ENCODE measurements around the gene CPNE8. TPM values are rescaled to one million over a fixed set of nuclear protein-coding genes. Genes with fewer than 3 reads are reported as not detected.
A peak's percentile ranks its signal among the peaks of the same experiment; 100 is the strongest.

CPNE8 gene
- total and polyA plus RNA-seq, 10 of the 15 experiments (the other 5 are each of a cell fraction or from before 2014, with no cell fraction given): 11.3 to 38.4 (median 18.9) TPM

GRCh38 chr12:38904537-38905479 is 583 bp downstream of the CPNE8 start:
- no peaks in the 10 kb centered on the region for H4K20me1 ChIP-seq (ENCODE audit: control insufficient read depth, insufficient read depth)
- RAD21 ChIA-PET (ENCODE audit: unreplicated experiment): interaction anchor here (0.7 to 13.3 kb wide), 20 partner anchors 10 to 554 kb away, joined by 3 to 170 read pairs (median 6); no protein-coding TSS in a partner anchor
- H3K9ac ChIP-seq (ENCODE audit: control insufficient read depth, insufficient read depth, low read length): peak overlapping the region; percentile 93
- H3K36me3 ChIP-seq (ENCODE audit: control insufficient read depth in 2 of 2, insufficient read depth in 2 of 2, low read length in 1 of 2): no peaks in the 10 kb centered on the region
- H2AFZ ChIP-seq (ENCODE audit: control insufficient read depth, low read depth, low read length): peak overlapping the region; percentile 94
- FAIRE-seq (peak; percentile 83), ATAC-seq (peak; percentile 73), DNase-seq (ENCODE audit: low read depth, low spot score) (peak; percentile 65)
- CTCF ChIA-PET: interaction anchor here (0.6 to 8.2 kb wide), 15 partner anchors 9 to 239 kb away, joined by 3 to 68 read pairs (median 9); no protein-coding TSS in a partner anchor
- SMC1A ChIA-PET (ENCODE audit: uncharacterized antibody, unreplicated experiment): interaction anchor here (0.7 to 6.7 kb wide), 25 partner anchors 8 to 577 kb away, joined by 3 to 66 read pairs (median 5); no protein-coding TSS in a partner anchor
- peak overlapping the region; percentile 92 for H3K4me2 ChIP-seq (ENCODE audit: control insufficient read depth, insufficient read depth)
- POLR2A ChIA-PET: interaction anchor here (0.6 to 5.0 kb wide), 15 partner anchors 9 to 554 kb away, joined by 3 to 36 read pairs (median 4); no protein-coding TSS in a partner anchor
- intact Hi-C loops (cut with micrococcal nuclease; ENCODE audit: unreplicated experiment): loop anchor here (2.0 to 10.0 kb wide), 7 partner anchors 26 to 710 kb away; partner anchors contain the start of gene ABCD2
- peak overlapping the region; percentile 82 for H3K4me3 ChIP-seq
- no peaks in the 10 kb centered on the region for H3K9me3 ChIP-seq (replicated peaks; ENCODE audit: control insufficient read depth, insufficient read depth, low read length)
- in situ Hi-C loops (cut with MboI): loop anchor here (5.0 to 25.0 kb wide), 3 partner anchors 218 to 770 kb away; no protein-coding TSS in a partner anchor
- H3K4me1 ChIP-seq (ENCODE audit: control insufficient read depth, insufficient read depth, low read length): no peaks in the 10 kb centered on the region; the same call in none of the 2 replicates
- H3K27me3 ChIP-seq (replicated peaks in 1 of 2; ENCODE audit: control insufficient read depth in 2 of 2, insufficient read depth in 2 of 2, low read length in 1 of 2): no peaks in the 10 kb centered on the region
- 5% methylated on average over 48 of the region's 49 CpGs for WGBS (ENCODE audit: insufficient coverage, insufficient replicate concordance, low lambda C conversion rate, missing lambda C conversion rate)
- no TSS peak for BruUV-seq (replicated peaks)
- H3K79me2 ChIP-seq (ENCODE audit: control insufficient read depth, insufficient read depth, low read length): peaks cover 54% of the 10 kb centered on the region
- peak overlapping the region; percentile 95 for H3K27ac ChIP-seq (ENCODE audit: control insufficient read depth, insufficient read depth)
- TF ChIP-seq CTCF (IDR thresholded peaks at IDR 0.05 in 2 of 3, conservative IDR thresholded peaks at IDR 0.05 in 1 of 3; ENCODE audit: control insufficient read depth in 2 of 3, extremely low read depth in 1 of 3, insufficient read depth in 1 of 3, low read depth in 3 of 3, low read length in 3 of 3): no peak
- 0 out of 2 replicates have a peak, but pooled peaks have one; percentile 3 for TF ChIP-seq RAD21 (IDR thresholded peaks at IDR 0.05; ENCODE audit: insufficient read depth, low read depth, low read length)
- peak; percentile 93 to 94 for TF ChIP-seq BHLHE40 (IDR thresholded peaks at IDR 0.05; ENCODE audit: borderline replicate concordance in 1 of 2, low read depth in 2 of 2, low read length in 1 of 2)
- peak; percentile 63 to 81; a peak in 3 of 4 replicates for TF ChIP-seq IKZF2 (IDR thresholded peaks at IDR 0.05)
- TF ChIP-seq SRF (IDR thresholded peaks at IDR 0.05; ENCODE audit: low read depth in 2 of 2, low read length in 2 of 2): 0 out of 4 replicates have a peak, but pooled peaks of 1 of the 2 experiments have one; percentile 33
- peak; percentile 35; the same call in 1 of the 2 replicates for TF ChIP-seq POLR2AphosphoS5 (IDR thresholded peaks at IDR 0.05; ENCODE audit: low read length)
- TF ChIP-seq ETV6 (conservative IDR thresholded peaks at IDR 0.05 in 1 of 2, IDR thresholded peaks at IDR 0.05 in 1 of 2; ENCODE audit: borderline replicate concordance in 1 of 2, low read depth in 1 of 2): peak in 1 of 2 experiments; percentile 95; a peak in 2 of 4 replicates
- TF ChIP-seq GABPA (IDR thresholded peaks at IDR 0.05; ENCODE audit: low read depth): peak; percentile 76
- TF ChIP-seq TAF1 (IDR thresholded peaks at IDR 0.05; ENCODE audit: borderline replicate concordance, low read depth, low read length): peak; percentile 27; the same call in 1 of the 2 replicates
- TF ChIP-seq RAD51 (IDR thresholded peaks at IDR 0.05): peak; percentile 73
- TF ChIP-seq RFX5 (IDR thresholded peaks at IDR 0.05; ENCODE audit: low read depth, low read length): peak; percentile 71; the same call in 1 of the 2 replicates
- 0 out of 2 replicates have a peak, but pooled peaks have one; percentile 36 for TF ChIP-seq ELK1 (IDR thresholded peaks at IDR 0.05; ENCODE audit: low read depth, low read length)
- peak in 1 of 2 experiments; percentile 65; a peak in 2 of 3 replicates for TF ChIP-seq EGR1 (IDR thresholded peaks at IDR 0.05; ENCODE audit: borderline replicate concordance in 1 of 2, low read depth in 2 of 2, low read length in 2 of 2)
- 0 out of 2 replicates have a peak, but pooled peaks have one; percentile 37 for TF ChIP-seq TCF12 (IDR thresholded peaks at IDR 0.05; ENCODE audit: low read depth, low read length)
